ENCODE measurements around the gene BRD1.

DNA sequence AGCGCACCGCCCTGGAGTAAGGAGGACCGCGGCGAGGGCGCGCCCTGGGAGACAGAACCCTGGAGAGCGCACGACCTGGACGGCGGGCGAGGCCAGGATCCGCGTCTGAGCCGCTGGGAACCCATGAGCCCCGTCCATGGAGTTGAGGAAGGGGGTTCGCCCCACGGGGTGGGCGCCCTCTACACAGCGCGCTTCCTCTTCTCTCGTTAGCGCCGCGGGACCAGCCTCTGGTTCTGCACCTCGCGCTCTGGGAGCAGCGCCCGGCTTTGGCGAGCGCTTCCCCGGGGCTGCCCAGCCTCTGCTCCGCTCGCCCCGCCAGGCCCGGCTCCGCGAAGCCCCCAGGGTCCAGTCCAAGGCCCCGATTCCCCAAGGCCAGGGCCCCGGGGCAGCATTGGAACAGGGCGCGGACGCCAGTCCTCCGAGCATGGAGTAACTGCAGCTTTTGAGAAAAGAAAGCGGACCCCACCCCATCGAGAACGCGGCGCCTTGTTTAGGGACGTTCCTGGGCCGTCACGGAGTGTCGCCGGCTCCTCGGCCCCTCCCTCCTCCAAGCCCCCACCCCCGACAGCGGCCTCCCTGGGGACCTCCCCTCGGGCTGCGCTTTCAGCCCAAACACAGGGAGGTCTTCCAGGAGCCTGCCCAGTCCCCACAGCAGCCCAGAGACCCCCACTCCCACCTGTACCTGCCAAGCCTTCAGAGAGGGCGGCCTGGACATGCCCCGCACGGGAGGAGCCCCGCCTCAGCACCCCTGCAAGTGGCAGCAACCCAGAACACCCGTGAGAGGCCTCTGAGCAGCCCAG, 56.2 kb downstream of the BRD1 start:
- TF ChIP-seq, protein P1, sequence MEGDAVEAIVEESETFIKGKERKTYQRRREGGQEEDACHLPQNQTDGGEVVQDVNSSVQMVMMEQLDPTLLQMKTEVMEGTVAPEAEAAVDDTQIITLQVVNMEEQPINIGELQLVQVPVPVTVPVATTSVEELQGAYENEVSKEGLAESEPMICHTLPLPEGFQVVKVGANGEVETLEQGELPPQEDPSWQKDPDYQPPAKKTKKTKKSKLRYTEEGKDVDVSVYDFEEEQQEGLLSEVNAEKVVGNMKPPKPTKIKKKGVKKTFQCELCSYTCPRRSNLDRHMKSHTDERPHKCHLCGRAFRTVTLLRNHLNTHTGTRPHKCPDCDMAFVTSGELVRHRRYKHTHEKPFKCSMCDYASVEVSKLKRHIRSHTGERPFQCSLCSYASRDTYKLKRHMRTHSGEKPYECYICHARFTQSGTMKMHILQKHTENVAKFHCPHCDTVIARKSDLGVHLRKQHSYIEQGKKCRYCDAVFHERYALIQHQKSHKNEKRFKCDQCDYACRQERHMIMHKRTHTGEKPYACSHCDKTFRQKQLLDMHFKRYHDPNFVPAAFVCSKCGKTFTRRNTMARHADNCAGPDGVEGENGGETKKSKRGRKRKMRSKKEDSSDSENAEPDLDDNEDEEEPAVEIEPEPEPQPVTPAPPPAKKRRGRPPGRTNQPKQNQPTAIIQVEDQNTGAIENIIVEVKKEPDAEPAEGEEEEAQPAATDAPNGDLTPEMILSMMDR (IDR thresholded peaks at IDR 0.05; ENCODE audit: poor library complexity): no peak
- no peak for TF ChIP-seq EZH2phosphoT487 (IDR thresholded peaks at IDR 0.05; ENCODE audit: low read depth, severe bottlenecking, unreplicated experiment)
